ENCODE measurements around the gene MEIKIN.

GRCh38 chr5:131942016-131942415 is 3.4 kb downstream of the MEIKIN start:
- TF ChIP-seq FOXM1 (IDR thresholded peaks at IDR 0.05; ENCODE audit: borderline replicate concordance) = no peak
- TF ChIP-seq ZNF384 (IDR thresholded peaks at IDR 0.05) = no peak
- no peak for TF ChIP-seq SP1 (IDR thresholded peaks at IDR 0.05)
- TF ChIP-seq SUZ12 (IDR thresholded peaks at IDR 0.05) = no peak
- no peak for TF ChIP-seq BHLHE40 (IDR thresholded peaks at IDR 0.05; ENCODE audit: borderline replicate concordance)
- no peak for TF ChIP-seq ARNT (IDR thresholded peaks at IDR 0.05)
- TF ChIP-seq FOXK2 (IDR thresholded peaks at IDR 0.05) = no peak
- TF ChIP-seq FOXA1 (IDR thresholded peaks at IDR 0.05) = no peak
- no peak for TF ChIP-seq ELF4 (IDR thresholded peaks at IDR 0.05)
- no peak for TF ChIP-seq NFRKB (IDR thresholded peaks at IDR 0.05)
- TF ChIP-seq TARDBP (IDR thresholded peaks at IDR 0.05) = no peak
- no peak for TF ChIP-seq PKNOX1 (IDR thresholded peaks at IDR 0.05)

Data from HEK293T (cell line).